T-helper 1 cell (primary cell): Measurements from ENCODE around the gene TNPO3.
"Not testable (repeated sequence)": the region's sequence is repeated elsewhere in the genome, so short reads cannot be mapped to it uniquely, and the experiment has no call there.

ENCODE experiments used
- DNase-seq, 5 donors: peaks; one replicate each; pipeline ENCODE4 v3.0.0-alpha.2; 2012 to 2020

TNPO3 gene

GRCh38 chr7:129069021-129069420 is 14.1 kb upstream of the TNPO3 start:
- DNase-seq: no peak

GRCh38 chr7:129067943-129068548 is 13.1 kb upstream of the TNPO3 start:
- no peak for DNase-seq

- not testable (repeated sequence) for DNase-seq
These were observed 12.2 kb upstream of the TNPO3 start for GRCh38 chr7:129067132-129067561.

DNA sequence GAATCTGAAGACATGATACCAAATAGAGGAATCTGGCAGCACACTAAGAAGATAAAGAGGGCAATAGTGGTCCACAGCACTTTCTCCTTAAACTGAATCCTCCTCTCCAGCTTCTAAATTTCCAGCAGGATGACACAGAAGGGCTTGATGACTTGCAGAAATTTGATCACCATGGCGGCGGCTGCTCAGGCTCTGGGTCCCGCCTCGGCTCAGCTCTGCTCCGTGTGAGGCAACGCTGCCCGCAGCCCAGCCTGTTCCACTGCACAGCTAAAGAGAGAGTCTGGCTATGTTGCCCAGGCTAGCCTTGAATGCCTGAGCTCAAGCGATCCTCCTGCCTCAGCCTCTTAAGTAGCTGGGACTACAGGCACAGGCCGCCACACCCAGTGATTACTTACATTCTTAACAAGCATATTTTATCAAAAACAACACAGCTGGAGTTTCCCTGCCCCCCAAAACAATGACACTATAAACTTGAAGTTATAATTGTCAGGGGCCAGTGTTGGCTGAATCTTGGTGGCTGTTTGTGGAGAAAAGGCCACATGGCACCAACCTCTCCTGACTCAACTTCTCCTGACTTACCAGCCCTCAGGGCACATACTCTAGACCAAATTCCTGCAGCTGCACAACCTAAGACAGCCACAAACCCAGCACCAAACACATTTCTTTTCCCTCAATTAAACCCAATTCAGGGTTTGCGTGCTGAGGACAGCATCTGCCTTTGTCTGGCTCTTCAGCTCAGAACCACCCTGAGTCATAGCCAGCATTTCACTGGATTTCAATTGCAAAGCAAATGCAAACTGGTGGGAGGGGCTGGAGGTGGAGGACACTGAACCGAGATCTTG is 11.6 kb upstream of the TNPO3 start:
- no peak for DNase-seq

GRCh38 chr7:129055861-129056464 is 1.1 kb upstream of the TNPO3 start:
- DNase-seq: no peak

- no peak for DNase-seq
These were observed 444 bp upstream of the TNPO3 start for GRCh38 chr7:129055294-129055816.

- no peak for DNase-seq
These were observed 923 bp downstream of the TNPO3 start for GRCh38 chr7:129053938-129054437.

DNA sequence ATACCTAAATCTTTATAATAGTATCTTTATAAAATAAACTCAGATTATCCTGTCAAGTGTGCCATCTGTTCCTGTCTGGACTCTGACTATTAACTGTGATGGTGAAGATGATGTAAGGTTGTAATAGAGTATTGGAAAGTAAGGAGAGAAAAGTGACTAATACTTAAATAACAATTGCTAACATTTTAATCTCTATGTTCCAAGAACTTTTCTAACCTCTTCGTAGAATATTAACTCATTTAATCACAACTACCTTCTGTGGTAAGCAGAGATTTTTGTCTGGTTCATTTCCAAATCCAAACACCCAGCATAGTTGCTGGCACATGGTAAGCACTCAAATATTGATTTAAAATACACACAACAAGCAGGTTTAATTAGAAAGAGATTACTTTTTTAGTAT is 2.5 kb downstream of the TNPO3 start:
- DNase-seq: no peak

DNA sequence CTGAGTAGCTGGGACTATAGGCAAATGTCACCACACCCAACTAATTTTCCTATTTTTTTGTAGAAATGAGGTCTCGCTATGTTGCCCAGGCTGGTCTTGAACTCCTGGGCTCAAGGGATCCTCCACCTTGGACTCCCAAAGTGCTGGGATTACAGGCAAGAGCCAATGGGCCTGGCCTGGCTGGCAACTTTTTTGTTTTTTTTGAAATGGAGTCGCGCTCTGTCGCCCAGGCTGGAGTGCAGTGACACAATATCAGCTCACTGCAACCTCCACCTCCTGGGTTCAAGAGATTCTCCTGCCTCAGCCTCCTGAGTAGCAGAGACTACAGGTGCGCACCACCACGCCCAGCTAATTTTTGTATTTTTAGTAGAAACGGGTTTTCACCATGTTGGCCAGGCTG is 3.5 kb downstream of the TNPO3 start:
- not testable (repeated sequence) for DNase-seq

- no peak for DNase-seq
These were observed 7.2 kb downstream of the TNPO3 start for GRCh38 chr7:129047761-129048160.

- DNase-seq: no peak
These were observed 9.2 kb downstream of the TNPO3 start for GRCh38 chr7:129045682-129046081.

GRCh38 chr7:129043012-129043411 is 11.9 kb downstream of the TNPO3 start:
- DNase-seq: no peak

- no peak for DNase-seq
These were observed 13.5 kb downstream of the TNPO3 start for GRCh38 chr7:129041142-129042085.

DNA sequence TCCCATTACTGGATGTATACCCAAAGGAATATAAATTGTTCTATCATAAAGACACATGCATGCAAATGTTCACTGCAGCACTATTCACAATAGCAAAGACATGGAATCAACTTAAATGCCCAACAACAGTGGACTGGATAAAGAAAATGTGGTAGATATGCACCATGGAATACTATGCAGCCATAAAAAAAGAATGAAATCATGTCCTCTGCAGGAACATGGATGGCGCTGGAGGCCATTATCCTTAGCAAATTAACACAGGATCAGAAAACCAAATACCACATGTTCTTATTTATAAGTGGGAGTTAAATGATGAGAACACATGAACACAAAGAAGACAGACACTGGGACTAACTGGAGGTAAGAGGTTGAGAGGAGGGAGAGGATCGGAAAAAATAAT is 16.4 kb downstream of the TNPO3 start:
- DNase-seq: not testable (repeated sequence)

DNA sequence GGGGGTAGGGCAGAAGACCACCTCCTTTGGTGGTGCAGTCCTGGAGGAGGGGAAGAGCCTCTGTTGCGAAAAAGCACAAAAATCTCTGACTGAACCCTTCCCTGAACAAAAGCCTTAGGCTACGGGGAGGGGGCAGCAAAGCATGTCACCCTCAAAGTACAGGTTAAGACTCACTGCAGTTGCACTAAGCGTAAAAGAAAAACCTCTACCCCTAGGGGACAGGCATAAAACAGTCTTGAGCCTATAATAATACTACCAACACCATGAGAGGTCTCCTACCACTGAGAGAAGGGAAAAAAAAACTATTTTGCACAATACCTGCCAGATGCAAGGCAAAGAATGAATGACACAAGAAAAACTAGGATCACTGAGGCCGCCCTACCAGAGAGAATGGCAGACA is 17.3 kb downstream of the TNPO3 start:
- no peak for DNase-seq

GRCh38 chr7:129032017-129032416 is 22.9 kb downstream of the TNPO3 start:
- no peak for DNase-seq

DNA sequence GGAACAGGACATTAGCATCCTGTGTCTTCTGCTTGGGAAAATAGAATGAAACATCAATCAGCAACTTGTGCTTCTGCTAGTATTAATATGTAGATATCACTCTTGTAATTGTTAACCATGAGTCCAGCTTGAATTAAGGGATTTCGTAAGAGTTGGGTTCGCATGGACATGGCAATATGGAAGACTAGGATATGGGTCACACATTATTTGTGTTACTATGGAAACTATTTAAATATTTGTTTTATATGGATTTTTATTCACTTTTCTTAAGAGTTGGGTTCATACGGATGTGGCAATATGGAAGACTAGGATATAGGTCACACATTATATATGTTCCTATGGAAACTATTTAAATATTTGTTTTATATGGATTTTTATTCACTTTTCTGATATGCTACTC is 24.5 kb downstream of the TNPO3 start:
- DNase-seq: no peak

GRCh38 chr7:129024125-129024524 is 30.8 kb downstream of the TNPO3 start:
- DNase-seq: no peak

DNA sequence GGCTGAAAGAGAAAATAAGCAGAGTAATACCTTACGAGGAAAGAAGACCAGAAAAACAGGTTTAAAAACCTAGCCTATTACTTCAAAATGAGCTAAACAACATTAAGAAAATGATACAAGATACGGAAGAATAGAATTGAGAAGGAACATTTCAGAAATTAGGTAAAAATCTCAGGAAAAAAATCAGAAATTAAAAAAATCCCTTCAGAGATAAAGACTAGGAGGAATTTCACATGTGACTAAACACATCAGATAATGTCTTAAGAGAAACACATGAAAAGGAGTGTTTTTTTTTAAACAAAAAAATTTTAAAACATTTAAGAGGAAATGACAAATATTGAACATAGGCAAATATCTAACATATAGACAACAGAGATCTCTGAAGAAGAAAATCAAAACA is 33.3 kb downstream of the TNPO3 start:
- no peak for DNase-seq

DNA sequence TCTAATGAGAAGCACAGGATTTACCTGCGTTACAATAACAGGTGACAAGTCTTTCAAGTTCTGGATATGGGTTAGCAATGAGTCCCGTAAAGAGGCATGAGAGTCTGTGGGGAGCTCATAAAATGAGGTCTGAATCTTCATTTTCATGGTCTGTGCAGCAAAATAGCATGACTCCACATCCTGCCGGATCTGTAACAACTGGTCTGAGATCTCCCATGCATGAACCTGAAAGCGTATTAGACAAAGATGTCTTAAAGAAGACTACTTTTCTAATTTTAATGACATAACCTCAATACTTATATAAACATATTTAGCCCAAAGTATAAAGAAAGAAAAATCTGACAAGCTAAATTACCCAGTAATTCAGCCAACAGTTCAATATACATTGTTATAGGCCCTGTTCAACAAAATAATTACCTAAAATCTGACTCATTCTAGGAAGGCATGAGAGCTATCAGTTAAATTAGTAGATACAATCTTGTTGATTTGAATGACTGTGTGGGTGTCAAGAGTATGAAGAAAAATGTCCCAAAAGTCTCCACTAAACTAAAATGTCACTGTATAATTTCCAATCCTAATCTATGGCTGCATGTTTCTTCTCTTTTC is 36.9 kb downstream of the TNPO3 start:
- no peak for DNase-seq

DNA sequence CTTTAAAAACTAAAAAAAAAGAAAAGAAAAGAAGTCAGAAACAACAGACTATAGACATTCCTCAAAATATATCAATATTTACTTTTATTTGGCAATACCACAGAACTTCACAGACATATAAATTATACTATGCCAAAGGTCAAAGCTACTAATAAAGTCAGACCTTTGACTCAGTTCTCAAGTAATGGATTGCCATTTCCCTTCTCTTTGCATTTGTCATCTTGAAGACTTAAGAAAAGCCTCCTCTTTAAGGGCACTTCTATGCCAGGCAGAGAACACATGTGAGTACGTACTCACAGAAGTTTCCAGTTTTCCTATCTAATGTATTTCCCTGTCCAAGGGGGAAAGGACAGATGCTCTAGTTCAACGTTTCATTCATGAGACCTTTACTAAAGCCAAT is 37.6 kb downstream of the TNPO3 start:
- DNase-seq: no peak
